Keratinocyte (primary cell): ENCODE measurements around the gene NIN.

ENCODE experiments used
- EZH2 ChIP-seq: IDR thresholded peaks from one replicate; pipeline ENCODE4 v1.6.1; 2012; ENCODE audit warnings: inconsistent platforms, mild to moderate bottlenecking, low read length, moderate library complexity
- TF ChIP-seq, protein P1 (sequence below), 3 experiments: IDR thresholded peaks in 1 of 3; conservative IDR thresholded peaks in 1 of 3; optimal IDR thresholded peaks in 1 of 3; 2 replicates in 2 of 3; 3 replicates in 1 of 3; pipeline versions ENCODE3 to v1.5.1; 2011; ENCODE audit warnings: low read length in 3 of 3, mild to moderate bottlenecking in 3 of 3, moderate library complexity in 2 of 3, control low read depth in 1 of 3, inconsistent platforms in 1 of 3; ENCODE audit not compliant: insufficient read depth in 2 of 3; ENCODE audit errors: extremely low read depth in 1 of 3

DNA sequence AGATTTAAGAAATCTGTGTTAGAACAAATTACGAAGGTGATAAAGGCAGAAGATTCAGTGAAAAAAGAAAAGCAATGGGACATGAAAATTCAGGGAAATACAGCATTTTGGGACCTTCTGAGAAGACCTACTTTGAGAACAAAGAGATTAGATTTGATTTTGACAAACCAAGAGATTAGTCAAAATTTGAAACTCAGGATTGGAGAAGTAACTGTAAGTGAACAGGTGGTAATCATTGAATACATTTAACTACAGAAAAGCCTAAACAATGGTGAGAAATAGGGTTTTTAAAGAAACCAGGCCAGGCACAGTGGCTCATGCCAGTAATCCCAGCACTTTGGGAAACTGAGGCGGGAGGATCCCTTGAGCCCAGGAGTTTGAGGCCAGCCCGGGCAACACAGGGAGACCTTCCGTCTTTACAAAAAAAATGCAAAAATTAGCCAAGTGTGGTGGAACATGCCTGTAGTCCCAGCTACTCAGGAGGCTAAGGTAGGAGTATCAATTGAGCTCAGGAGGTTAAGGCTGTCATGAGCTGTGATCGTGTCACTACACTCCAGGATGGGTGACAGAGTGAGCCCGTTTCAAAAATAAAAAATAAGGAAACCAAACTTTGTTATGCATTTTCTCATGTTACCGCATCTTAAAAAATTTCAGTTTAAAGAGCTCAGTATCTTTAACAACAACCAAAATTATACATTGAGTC is 154.0 kb downstream of the NIN start:
- TF ChIP-seq, protein P1, sequence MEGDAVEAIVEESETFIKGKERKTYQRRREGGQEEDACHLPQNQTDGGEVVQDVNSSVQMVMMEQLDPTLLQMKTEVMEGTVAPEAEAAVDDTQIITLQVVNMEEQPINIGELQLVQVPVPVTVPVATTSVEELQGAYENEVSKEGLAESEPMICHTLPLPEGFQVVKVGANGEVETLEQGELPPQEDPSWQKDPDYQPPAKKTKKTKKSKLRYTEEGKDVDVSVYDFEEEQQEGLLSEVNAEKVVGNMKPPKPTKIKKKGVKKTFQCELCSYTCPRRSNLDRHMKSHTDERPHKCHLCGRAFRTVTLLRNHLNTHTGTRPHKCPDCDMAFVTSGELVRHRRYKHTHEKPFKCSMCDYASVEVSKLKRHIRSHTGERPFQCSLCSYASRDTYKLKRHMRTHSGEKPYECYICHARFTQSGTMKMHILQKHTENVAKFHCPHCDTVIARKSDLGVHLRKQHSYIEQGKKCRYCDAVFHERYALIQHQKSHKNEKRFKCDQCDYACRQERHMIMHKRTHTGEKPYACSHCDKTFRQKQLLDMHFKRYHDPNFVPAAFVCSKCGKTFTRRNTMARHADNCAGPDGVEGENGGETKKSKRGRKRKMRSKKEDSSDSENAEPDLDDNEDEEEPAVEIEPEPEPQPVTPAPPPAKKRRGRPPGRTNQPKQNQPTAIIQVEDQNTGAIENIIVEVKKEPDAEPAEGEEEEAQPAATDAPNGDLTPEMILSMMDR (optimal IDR thresholded peaks at IDR 0.05 in 1 of 3, IDR thresholded peaks at IDR 0.05 in 1 of 3, conservative IDR thresholded peaks at IDR 0.05 in 1 of 3; ENCODE audit: extremely low read depth in 1 of 3, insufficient read depth in 2 of 3, low read length in 3 of 3) = no peak
- no peak for TF ChIP-seq EZH2
